HG03060 (cell line): Measurements from ENCODE around the gene SHISAL1.

Experiments used
- ATAC-seq: cut with Tn5 transposase; IDR thresholded peaks from one replicate; pipeline ENCODE4 v1.9.1; 2021; ENCODE audit warnings: low read depth, moderate number of reproducible peaks; ENCODE audit not compliant: unreplicated experiment

The SHISAL1 gene

GRCh38 chr22:44214187-44214586 lies 98.6 kb downstream of the SHISAL1 start:
- no peak for ATAC-seq

- ATAC-seq = no peak
Measured at GRCh38 chr22:44213489-44214043, 99.2 kb downstream of the SHISAL1 start.

- no peak for ATAC-seq
Measured at GRCh38 chr22:44212936-44213335, 99.8 kb downstream of the SHISAL1 start.

GRCh38 chr22:44211946-44212930 lies 100.5 kb downstream of the SHISAL1 start:
- no peak for ATAC-seq

- no peak for ATAC-seq
Measured at GRCh38 chr22:44211256-44211945, 101.3 kb downstream of the SHISAL1 start.

- no peak for ATAC-seq
Measured at GRCh38 chr22:44210722-44211121, 102.0 kb downstream of the SHISAL1 start.

- no peak for ATAC-seq
Measured at GRCh38 chr22:44209343-44209742, 103.4 kb downstream of the SHISAL1 start.

GRCh38 chr22:44207981-44208317 lies 104.8 kb downstream of the SHISAL1 start:
- ATAC-seq = no peak

GRCh38 chr22:44207173-44207980 lies 105.4 kb downstream of the SHISAL1 start:
- ATAC-seq = no peak

- no peak for ATAC-seq
Measured at GRCh38 chr22:44206696-44207095, 106.1 kb downstream of the SHISAL1 start.

GRCh38 chr22:44206330-44206645 lies 106.5 kb downstream of the SHISAL1 start:
- no peak for ATAC-seq

- ATAC-seq = no peak
Measured at GRCh38 chr22:44205516-44206329, 107.0 kb downstream of the SHISAL1 start.

- ATAC-seq = no peak
Measured at GRCh38 chr22:44204739-44205515, 107.8 kb downstream of the SHISAL1 start.

GRCh38 chr22:44203203-44203602 lies 109.5 kb downstream of the SHISAL1 start:
- no peak for ATAC-seq

- no peak for ATAC-seq
Measured at GRCh38 chr22:44202261-44202789, 110.4 kb downstream of the SHISAL1 start.

- ATAC-seq = no peak
Measured at GRCh38 chr22:44201665-44202064, 111.1 kb downstream of the SHISAL1 start.

- no peak for ATAC-seq
Measured at GRCh38 chr22:44200855-44201550, 111.7 kb downstream of the SHISAL1 start.

GRCh38 chr22:44200451-44200850 lies 112.3 kb downstream of the SHISAL1 start:
- no peak for ATAC-seq
